Measurements from ENCODE around the gene ZNRF1.
A peak's percentile ranks its signal among the peaks of the same experiment; 100 is the strongest.

Gene ZNRF1

GRCh38 chr16:75062135-75062975 is 63.5 kb downstream of the ZNRF1 start:
- DNase-seq, result no peak

GRCh38 chr16:75062976-75063346 is 64.1 kb downstream of the ZNRF1 start:
- no peak for DNase-seq

GRCh38 chr16:75063549-75064088 is 64.8 kb downstream of the ZNRF1 start:
- no peak for DNase-seq

- DNase-seq, result no peak
These were observed 65.8 kb downstream of the ZNRF1 start for GRCh38 chr16:75064403-75065148.

- no peak for DNase-seq
These were observed 66.3 kb downstream of the ZNRF1 start for GRCh38 chr16:75065149-75065505.

GRCh38 chr16:75065521-75066149 is 66.8 kb downstream of the ZNRF1 start:
- DNase-seq, result no peak

- no peak for DNase-seq
These were observed 68.1 kb downstream of the ZNRF1 start for GRCh38 chr16:75066861-75067447.

GRCh38 chr16:75068085-75069031 is 69.5 kb downstream of the ZNRF1 start:
- DNase-seq, result no peak

- no peak for DNase-seq
These were observed 71.4 kb downstream of the ZNRF1 start for GRCh38 chr16:75070012-75070841.

GRCh38 chr16:75071621-75072020 is 72.8 kb downstream of the ZNRF1 start:
- no peak for DNase-seq

- no peak for DNase-seq
These were observed 73.6 kb downstream of the ZNRF1 start for GRCh38 chr16:75072239-75072947.

- DNase-seq, result peak; percentile 16
These were observed 74.9 kb downstream of the ZNRF1 start for GRCh38 chr16:75073545-75074303.

- no peak for DNase-seq
These were observed 75.5 kb downstream of the ZNRF1 start for GRCh38 chr16:75074304-75074793.

GRCh38 chr16:75074920-75075687 is 76.3 kb downstream of the ZNRF1 start:
- no peak for DNase-seq

- no peak for DNase-seq
These were observed 77.0 kb downstream of the ZNRF1 start for GRCh38 chr16:75075688-75076268.

GRCh38 chr16:75078886-75079285 is 80.1 kb downstream of the ZNRF1 start:
- no peak for DNase-seq

- DNase-seq, result no peak
These were observed 80.6 kb downstream of the ZNRF1 start for GRCh38 chr16:75079346-75079926.
